Activated T-cell treated with anti-CD3 and anti-CD28 coated beads for 24 hours (primary cell): ENCODE results near the gene VWF.
"Not testable (repeated sequence)": the region's sequence is repeated elsewhere in the genome, so short reads cannot be mapped to it uniquely, and the experiment has no call there.

Source experiments
- DNase-seq: peaks from one replicate; pipeline ENCODE4 v3.0.0-alpha.2; 2020; ENCODE audit warnings: low read depth

VWF gene

GRCh38 chr12:6104027-6104426, 20.4 kb downstream of the VWF start:
- no peak for DNase-seq

- not testable (repeated sequence) for DNase-seq
These were observed 22.4 kb downstream of the VWF start for GRCh38 chr12:6102021-6102420.

- no peak for DNase-seq
These were observed 25.2 kb downstream of the VWF start for GRCh38 chr12:6099316-6099715.

- no peak for DNase-seq
These were observed 27.1 kb downstream of the VWF start for GRCh38 chr12:6097411-6097810.

GRCh38 chr12:6096527-6096926, 27.9 kb downstream of the VWF start:
- DNase-seq: no peak

- DNase-seq: no peak
These were observed 29.2 kb downstream of the VWF start for GRCh38 chr12:6095269-6095668.

- no peak for DNase-seq
These were observed 30.7 kb downstream of the VWF start for GRCh38 chr12:6093764-6094163.

- no peak for DNase-seq
These were observed 31.4 kb downstream of the VWF start for GRCh38 chr12:6092784-6093722.

- no peak for DNase-seq
These were observed 32.5 kb downstream of the VWF start for GRCh38 chr12:6091786-6092566.

GRCh38 chr12:6090803-6091202, 33.7 kb downstream of the VWF start:
- no peak for DNase-seq

GRCh38 chr12:6088921-6089747, 35.3 kb downstream of the VWF start:
- no peak for DNase-seq

- DNase-seq: no peak
These were observed 38.2 kb downstream of the VWF start for GRCh38 chr12:6086316-6086715.

- no peak for DNase-seq
These were observed 38.6 kb downstream of the VWF start for GRCh38 chr12:6085841-6086240.

GRCh38 chr12:6084969-6085450, 39.5 kb downstream of the VWF start:
- DNase-seq: no peak

GRCh38 chr12:6084261-6084968, 40.1 kb downstream of the VWF start:
- no peak for DNase-seq

GRCh38 chr12:6083601-6084000, 40.9 kb downstream of the VWF start:
- DNase-seq: no peak

- DNase-seq: no peak
These were observed 41.9 kb downstream of the VWF start for GRCh38 chr12:6082613-6083012.

GRCh38 chr12:6080149-6081045, 44.1 kb downstream of the VWF start:
- no peak for DNase-seq

GRCh38 chr12:6078398-6079096, 45.9 kb downstream of the VWF start:
- DNase-seq: no peak

GRCh38 chr12:6077692-6078083, 46.8 kb downstream of the VWF start:
- DNase-seq: no peak
